GM18517 (cell line): ENCODE results near the gene PNMA3.
"Not testable (repeated sequence)": the region's sequence is repeated elsewhere in the genome, so short reads cannot be mapped to it uniquely, and the experiment has no call there.

Source experiments
- ATAC-seq: cut with Tn5 transposase; IDR thresholded peaks from one replicate; pipeline ENCODE4 v1.9.1; 2021; ENCODE audit warnings: mild to moderate bottlenecking, moderate library complexity; ENCODE audit not compliant: unreplicated experiment

The PNMA3 gene

DNA sequence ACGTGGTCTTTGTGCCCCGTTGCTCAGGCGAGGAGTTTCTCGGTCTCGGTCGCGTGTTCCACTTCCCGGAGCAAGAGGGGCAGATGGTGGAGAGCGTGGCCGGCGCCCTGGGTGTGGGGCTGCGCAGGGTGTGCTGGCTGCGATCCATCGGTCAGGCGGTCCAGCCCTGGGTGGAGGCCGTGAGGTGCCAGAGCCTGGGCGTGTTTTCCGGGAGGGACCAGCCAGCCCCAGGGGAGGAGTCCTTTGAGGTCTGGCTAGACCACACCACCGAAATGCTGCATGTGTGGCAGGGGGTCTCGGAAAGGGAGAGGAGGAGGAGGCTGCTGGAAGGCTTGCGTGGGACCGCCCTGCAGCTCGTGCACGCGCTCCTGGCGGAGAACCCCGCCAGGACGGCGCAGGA lies 17.1 kb downstream of the PNMA3 start:
- not testable (repeated sequence) for ATAC-seq

DNA sequence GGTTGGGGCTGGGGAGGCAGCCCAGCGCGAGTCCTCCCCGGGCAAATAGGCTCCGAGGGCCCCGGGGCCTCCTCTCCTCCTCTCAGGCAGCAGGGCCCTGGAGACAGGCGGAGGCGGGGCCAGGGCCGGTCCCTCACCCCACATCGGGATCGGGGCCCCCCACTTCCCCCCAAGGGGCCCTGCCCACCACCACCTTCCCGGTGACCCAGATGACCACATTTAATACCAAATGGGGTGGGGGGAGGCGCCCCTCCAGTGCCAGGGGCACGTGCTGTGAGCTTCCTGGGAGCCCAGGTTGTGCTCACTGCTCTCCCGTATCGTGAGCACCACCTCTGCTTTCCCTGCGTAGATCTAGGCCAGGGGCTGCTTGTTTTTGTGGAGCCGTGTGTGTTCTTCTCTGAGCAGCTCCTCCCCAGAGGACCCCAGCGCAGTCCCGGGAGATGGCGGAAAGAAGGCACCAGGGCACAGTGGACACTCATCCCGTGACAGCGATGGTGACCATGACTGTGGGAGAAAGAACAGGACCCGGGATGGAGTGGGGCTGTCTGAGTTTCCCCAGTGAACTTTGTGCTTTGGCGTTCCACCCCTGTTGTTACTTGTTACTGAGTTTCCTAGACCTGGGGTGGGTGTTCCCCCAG lies 18.1 kb downstream of the PNMA3 start:
- no peak for ATAC-seq

DNA sequence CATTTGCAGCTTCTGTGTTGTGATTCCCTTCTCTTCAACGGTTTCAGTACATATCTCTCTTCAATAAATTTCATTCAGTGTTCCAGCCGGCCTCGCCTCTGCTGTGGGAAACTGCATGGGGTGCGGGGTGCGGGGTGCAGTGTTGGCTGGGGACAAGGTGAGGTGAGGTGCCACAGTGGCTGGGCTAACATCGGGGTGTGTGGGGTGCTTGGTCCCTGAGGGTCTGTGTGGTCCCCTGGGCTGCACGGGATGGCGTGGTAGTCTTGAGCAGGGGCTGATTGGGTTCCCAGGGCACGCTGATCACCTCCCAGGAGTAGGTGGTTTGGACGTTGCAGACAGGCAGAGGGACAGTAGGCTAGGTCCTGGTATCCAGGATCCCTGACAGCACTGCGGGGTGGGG lies 18.7 kb downstream of the PNMA3 start:
- ATAC-seq, result no peak

DNA sequence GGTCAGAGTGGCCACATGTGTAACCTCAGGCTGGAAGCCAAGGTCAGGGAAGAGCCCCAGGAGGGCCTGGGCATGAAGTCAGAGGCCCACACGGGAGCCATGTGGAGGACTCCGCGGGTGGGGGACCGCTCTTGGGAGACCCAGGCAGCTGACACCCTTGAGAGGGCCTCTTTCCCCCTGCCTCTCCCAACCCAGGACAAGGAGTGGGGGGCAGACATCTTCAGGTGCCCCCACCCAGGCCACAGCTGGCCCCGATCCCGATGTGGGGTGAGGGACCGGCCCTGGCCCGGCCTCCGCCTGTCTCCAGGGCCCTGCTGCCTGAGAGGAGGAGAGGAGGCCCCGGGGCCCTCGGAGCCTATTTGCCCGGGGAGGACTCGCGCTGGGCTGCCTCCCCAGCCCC lies 19.1 kb downstream of the PNMA3 start:
- ATAC-seq, result no peak

DNA sequence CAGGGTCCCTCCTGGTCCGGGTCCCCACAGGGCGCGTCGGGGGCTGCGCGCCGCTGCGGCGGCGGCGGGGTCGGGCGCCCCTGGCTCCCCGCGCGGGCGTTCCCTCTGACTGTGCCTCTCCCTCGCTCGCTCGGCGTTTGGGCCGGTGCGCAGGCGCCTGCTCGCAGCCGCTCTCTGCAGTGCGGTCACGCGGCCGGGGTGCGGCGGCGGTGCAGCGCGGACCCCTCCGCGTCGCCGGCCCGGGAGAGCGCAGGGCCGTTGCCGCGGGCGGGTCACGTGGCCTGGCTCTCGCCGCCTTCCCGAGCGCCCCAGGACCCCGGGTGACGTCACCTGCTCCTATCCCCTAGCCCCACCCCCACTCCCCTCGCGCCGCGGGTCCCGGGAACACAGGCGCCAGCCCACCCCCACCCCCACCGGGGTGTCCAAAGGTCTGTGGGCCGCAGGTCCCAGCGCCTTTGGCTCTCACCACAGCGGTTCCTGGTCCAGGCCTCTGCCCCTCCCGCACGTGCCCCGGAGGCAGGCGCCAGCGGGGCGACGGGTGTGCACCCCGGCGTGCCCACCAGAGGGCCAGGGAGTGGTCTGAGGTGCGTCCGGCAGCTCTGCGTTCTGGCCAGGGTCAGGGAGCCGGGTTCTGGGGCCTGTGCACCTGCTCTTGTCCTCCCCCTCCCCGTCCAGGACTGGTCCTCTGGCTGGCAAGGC lies 21.3 kb downstream of the PNMA3 start:
- not testable (repeated sequence) for ATAC-seq

DNA sequence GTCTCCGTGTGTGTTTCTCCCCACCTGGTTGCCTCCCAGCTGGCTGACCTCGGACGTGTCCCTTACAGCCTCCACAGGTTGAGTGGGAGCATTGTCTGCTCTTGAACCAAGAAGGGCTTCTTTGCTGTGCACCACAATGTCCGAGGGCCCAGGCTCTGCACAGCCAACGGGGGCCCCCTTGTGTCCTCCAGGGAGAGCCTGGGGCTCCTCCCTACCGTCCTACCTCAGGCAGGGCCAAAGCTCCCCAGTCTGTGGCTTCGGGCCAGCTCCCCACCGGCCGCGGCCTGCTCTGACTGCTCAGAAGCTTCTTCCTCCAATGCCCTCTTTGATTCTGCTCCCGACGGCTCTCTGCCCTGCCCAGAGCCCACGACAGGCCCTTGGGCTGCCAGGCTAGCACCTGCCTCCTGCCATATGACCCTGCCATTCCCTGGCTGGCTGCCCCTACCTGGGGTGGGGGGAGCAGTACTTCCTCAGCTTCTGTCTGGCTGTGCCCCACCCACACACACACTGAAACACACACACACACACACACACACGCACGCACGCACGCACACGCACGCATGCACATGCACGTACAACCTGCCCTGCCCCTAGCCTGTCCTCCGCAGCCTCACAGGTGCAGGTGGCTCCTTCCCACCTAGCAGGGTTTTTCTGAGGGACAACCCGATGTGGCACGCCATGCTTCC lies 27.1 kb downstream of the PNMA3 start:
- ATAC-seq, result not testable (repeated sequence)

DNA sequence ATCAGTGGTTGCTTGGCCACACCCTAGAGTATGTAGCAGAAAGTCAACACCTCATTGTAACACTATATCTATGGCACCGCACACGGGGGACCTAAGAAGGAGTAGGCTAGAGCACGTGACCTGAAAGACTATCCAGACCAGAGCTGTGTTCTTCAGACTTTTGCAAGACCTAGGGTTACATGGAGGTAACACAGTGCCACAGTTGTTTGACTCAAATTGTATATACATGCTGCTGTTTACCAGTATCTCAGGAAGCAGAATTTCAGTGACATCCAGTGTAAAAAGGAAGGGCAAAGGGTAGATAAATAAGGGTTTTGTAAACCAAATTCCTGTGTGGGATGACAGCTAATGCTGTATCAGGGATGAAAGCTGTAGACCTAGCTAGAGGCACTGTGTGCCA lies 46.1 kb downstream of the PNMA3 start:
- ATAC-seq, result no peak

DNA sequence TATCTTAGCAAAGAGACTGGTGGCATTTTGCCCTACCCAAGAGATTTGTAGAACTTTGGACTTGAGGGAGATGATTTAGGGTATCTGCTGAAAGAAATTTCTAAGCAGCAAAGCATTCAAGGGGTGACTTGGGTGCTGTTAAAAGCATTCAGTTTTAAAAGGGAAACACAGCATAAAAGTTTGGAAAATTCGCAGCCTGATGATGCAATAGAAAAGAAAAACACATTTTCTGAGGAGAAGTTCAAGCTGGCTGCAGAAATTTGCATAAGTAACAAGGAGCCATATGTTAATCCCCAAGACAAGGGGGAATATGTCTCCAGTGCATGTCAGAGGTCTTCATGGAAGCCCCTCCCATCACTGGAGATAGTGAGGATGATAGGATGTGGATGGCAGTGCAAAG lies 48.7 kb downstream of the PNMA3 start:
- not testable (repeated sequence) for ATAC-seq

DNA sequence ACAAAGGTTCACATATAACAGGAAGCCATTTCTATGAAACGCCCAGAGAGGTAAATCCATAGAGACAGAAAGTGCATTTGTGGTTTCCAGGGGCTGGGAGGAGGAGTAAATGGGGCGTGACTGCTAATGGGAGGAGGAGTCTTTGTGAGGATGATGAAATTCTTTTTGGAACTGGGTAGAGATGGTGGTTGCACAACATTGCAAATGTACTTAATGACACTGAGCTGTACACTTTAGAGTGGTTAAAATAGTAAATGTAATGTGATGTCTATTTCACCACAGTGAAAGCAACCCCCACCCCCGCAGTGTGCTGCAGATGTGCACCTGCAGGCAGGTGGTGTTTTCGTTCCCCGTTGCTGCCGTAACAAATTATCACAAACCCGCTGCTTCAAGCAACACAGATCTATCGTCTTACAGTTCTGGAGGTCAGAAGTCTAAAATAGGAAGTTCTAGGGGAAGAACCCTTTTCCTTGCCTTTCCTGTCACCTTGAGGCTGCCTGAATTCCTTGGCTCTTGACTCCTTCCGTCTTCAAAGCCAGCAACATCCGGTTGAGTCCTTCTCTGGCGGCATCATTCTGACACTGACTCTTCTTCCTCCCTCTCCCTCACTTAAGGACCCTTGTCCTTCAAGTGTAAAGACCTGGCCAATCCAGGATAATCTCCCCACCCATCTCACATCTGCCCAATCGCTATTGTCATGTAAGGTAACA lies 50.0 kb downstream of the PNMA3 start:
- not testable (repeated sequence) for ATAC-seq
